ENCODE results near the gene ABCC8. TPM values are rescaled to one million over a fixed set of nuclear protein-coding genes. Genes with fewer than 3 reads are reported as not detected.

ABCC8 gene
- total RNA-seq, 1 experiment from 2014 or later, result 0.47 TPM

DNA sequence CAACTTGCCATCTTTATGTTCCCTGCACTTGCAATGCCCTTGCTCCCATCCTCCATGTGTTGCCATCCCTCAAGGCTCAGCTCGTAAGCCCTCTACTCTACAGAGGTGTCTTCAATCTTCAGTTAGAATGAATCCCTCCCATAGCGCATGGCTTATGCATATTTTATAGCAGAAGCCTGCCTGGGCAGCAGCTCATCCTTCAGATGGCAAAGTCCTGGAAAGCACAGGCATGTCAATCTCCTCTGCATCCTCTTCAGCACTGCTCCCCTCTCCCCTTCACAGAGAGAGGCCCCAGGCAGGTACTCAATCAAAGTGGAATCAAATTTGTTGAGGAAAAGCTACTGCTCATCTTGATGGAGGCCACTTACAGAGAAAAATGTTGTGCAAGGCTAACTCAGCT, 31.1 kb upstream of the ABCC8 start:
- in situ Hi-C loops (cut with HindIII; ENCODE audit: low sequenced_read_pairs), result no loop called here

DNA sequence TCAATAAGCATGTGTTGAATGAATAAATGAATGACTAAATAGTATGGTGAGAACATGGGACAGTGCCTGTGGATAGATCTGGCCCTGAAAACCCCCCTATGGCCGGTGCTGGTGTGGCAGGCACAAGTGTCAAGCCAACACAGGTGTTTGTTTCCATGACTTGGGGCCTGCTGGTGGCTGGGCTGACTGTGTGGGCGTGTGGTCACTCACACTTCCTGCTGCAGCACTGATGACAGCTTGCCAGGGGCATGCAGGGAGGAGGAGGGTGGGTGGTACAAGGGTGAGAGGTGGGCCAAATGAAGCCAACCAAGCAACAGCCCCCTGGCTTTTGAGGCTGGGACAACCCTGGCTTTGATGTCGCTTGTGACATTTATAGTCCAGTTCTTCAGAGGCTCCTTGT, 30.3 kb upstream of the ABCC8 start:
- in situ Hi-C loops (cut with HindIII; ENCODE audit: low sequenced_read_pairs), result no loop called here

More for the DNA sequence above, 31.1 kb upstream of the ABCC8 start:
- no peak for DNase-seq (ENCODE audit: low spot score)

DNA sequence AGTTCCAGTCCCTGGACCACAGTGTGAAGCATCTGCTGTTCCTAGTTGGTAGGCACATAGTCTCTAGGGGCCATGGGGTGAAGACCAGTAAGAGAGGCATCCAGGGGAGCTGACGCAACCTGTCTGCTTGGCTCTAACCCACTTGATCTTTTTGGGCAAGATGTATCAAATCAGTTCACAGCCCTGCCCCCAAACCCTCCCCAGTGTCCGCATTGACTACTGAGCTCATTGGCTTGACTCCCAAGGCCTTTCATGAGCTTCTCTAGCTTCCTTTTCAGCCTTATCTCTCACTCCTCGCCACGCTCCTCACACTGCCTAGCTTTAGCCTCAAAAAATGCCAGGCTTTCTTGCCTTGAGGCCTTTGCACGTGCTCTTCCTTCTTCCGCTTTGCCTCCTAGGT, 29.7 kb upstream of the ABCC8 start:
- DNase-seq (ENCODE audit: low spot score), result no peak
- in situ Hi-C loops (cut with HindIII; ENCODE audit: low sequenced_read_pairs), result no loop called here

More for the DNA sequence above, 30.3 kb upstream of the ABCC8 start:
- no peak for DNase-seq (ENCODE audit: low spot score)

DNA sequence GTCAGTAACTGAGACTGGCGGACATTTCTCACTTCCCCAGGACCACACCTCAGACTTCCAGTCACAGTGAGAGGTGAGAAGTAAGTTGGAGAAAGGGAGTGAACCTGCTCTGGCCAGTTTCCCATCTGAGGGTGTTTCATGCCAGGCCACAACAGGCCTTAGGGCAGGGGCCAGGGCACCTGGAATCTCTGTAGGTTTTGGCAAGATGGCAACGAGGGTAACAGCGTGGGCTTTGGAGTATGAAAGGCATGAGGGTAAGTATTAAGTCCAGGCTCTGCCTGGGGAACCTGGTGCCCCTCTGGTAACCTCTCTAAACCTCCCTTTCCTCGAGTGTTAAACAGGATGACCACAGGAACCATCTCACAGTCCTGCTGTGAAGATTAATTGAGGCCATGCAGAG, 28.5 kb upstream of the ABCC8 start:
- no peak for DNase-seq (ENCODE audit: low spot score)
- in situ Hi-C loops (cut with HindIII; ENCODE audit: low sequenced_read_pairs), result no loop called here

DNA sequence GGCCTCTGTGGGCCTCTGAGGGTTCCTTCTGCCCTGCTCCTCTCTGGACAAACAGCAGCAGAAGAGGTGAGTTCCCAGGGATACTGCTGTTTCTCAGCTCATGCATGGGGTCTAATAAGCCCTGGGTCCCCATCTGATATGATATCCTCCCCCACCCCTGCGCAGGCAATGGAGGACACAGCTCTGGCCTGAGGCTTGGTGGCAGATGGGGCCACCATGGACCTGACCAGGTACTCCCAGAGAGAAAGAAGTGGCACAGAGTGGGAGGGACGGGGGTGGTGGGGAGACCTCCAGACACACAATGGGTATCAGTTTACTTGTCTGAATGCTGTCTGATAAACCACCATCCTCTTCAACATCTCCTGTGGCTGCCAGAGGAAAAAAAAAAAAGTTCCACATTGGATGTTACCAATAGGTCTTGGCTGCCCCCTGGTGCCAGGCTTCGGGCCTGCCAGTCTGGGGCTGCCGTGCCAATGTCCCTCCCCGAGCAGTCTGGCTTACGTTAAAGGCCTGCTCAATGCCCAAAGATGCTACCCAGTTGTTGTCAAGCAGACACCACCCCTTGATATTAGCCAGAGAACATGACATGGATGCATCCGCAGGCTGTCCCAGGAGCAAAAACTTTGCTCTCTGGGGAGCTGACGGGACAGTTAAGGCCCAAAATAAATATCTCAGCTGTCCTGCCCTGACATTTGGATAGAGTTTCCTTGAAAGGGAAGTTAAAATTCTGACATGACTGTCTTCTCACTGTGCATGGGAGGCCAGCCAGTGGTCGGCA, 27.9 kb upstream of the ABCC8 start:
- in situ Hi-C loops (cut with HindIII; ENCODE audit: low sequenced_read_pairs), result no loop called here
- peak; percentile 87 for DNase-seq (ENCODE audit: low spot score)

DNA sequence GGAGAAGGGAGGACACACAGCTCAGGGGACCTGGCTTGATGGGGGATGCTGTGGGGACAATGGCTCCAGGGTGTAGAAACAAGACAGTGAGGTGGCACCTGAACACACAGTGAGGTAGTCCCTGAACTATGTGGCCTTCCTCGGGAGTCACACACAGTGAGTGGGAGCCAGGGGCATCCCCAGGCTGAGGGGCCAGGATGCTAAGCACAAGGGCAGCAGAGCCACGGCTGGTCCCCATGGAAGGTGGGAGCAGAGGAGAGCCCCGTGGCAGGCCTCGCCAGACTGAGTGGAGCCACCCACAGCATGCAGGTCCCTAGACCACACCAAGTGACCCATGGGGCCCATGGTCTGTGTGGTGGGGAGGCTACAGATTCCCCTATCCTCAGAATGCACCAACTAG, 26.0 kb upstream of the ABCC8 start:
- in situ Hi-C loops (cut with HindIII; ENCODE audit: low sequenced_read_pairs), result no loop called here
- no peak for DNase-seq (ENCODE audit: low spot score)

DNA sequence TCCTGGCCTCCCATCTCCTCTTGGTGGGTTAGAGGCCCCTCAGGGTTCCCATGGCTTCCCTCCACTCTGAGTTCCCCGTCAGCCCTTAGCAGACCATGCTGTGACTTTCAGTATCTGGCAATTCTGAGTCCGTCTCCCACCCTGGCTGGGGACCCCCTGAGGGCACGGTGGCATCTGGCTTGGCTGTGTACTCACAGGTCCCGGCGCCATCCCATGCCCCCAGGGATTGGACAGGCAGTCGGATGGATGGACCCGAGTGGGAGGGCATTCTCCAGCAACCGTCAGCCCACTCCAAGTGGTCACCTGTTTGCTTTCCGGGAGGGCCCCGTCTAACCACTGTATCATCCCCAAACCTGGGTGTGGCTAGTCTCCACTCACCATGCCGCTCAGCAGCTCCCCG, 24.0 kb upstream of the ABCC8 start:
- no peak for DNase-seq (ENCODE audit: low spot score)
- in situ Hi-C loops (cut with HindIII; ENCODE audit: low sequenced_read_pairs), result no loop called here

DNA sequence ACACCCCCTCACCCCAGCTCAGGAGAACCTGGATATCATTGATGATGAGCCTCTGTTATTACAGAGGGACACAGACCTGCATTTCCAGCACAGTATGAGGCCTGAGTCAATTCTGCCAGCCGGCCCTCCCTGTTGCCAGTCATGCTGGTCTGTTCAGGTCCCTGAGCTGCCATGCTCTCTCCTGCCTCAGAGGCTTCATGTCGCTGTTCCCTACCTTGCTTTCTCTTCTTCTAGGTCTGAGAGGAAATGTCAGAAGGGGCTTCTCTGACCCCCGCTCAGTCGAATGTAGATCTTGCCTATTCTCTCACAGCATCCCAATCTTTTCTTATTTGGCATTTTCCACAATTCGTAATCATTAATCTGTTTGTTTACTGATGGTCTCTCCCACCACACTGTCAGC, 21.8 kb upstream of the ABCC8 start:
- in situ Hi-C loops (cut with HindIII; ENCODE audit: low sequenced_read_pairs), result no loop called here

DNA sequence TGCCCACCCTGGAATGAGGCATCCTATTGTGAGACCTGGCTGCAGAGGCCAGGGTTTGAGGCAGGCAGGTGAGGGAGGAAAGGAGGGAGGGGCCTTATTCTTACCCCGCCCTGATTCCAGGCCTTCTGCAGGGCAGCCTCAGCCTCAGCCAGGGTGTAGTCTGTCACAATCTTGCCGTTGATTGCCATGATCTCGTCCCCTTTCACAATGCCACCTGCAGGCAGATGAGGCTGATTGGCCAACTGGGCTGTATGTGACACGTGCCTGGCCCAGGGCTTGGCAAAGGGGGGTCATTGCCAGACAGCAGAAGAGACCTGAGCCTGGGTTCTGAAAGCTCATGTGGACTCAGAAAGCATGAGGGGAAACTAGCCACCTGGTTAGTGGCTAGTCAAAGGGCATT, 21.4 kb upstream of the ABCC8 start:
- in situ Hi-C loops (cut with HindIII; ENCODE audit: low sequenced_read_pairs), result no loop called here
- no peak for DNase-seq (ENCODE audit: low spot score)

More for the DNA sequence above, 21.8 kb upstream of the ABCC8 start:
- peak; percentile 89 for DNase-seq (ENCODE audit: low spot score)

DNA sequence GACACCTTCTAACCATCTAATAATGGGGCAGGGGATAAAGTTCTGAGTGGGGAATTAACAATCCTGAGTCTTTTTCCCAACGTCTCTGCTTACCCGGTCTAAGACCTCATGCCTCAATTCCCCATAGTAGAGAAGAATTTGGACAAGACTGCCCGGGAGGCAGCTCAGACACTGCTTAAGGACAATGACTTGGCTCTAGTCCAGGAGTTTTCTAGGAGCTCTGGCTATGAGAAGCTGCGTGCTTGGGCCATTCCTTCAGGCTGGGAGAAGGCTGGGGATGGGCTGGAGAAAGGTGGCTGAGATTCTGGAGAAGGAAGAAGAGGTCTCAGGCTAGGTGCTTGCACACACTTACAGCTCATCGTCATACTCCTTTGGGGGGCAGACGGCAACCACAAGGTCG, 19.8 kb upstream of the ABCC8 start:
- peak; percentile 55 for DNase-seq (ENCODE audit: low spot score)
- in situ Hi-C loops (cut with HindIII; ENCODE audit: low sequenced_read_pairs), result no loop called here

DNA sequence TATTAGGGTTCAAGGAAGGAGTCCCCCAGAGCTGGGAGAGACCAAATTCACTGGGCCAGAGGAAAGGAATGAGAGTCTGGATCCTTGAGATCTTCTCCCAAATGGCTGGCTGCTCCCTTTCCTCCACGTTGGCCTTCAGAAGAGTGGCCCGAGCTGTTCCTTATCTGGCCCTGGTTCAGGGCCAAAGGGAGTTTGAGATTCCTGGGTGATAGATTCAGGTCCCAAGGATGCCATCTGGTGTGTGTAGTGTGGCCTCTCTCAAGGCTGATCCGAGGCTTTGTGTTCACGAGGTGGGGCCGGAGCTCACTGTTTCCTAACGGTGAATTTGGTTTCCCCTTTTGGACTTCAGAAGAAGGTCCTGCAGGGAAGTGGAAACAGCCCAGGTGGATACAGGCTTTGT, 17.4 kb upstream of the ABCC8 start:
- DNase-seq (ENCODE audit: low spot score), result peak; percentile 78
- in situ Hi-C loops (cut with HindIII; ENCODE audit: low sequenced_read_pairs), result no loop called here

DNA sequence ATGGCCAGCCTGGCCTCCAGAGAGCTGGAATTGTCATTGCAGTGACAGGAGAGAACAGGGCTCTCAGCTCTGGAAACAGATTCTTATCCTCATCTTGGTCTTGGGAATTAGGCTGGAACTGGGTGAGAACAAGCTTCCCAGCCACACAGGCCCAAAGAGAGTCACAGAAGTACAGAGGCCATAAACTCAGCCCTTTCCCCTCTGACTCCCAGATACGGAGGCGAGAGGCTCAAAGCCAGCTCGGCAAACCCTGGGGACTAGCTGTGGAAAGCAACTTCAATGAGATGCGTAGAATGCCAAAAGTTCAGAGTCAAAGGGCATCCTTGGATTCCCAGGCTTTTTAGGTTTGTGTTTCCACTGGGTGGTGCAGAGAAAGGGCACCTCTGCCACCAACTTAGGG, 14.3 kb upstream of the ABCC8 start:
- no peak for DNase-seq (ENCODE audit: low spot score)
- in situ Hi-C loops (cut with HindIII; ENCODE audit: low sequenced_read_pairs), result no loop called here

DNA sequence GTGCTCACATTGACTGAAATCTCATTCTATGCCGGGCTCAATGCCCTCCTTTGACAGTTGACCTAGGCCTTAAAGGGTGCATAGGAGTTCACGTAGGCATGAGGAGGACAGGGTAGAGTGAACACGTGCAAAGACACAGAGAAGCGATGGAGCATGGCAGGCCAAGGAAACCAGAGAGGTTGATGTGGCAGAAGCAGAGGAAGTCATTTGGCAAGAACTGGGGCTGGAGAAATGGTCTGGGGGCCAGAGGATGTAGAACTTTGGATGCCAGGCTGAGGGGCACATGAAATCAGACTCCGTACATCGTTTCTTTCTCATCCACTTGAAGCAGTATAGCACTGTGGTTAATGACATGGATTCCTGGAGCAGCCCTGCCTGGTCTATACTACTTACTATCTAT, 13.6 kb upstream of the ABCC8 start:
- no peak for DNase-seq (ENCODE audit: low spot score)
- in situ Hi-C loops (cut with HindIII; ENCODE audit: low sequenced_read_pairs), result no loop called here

DNA sequence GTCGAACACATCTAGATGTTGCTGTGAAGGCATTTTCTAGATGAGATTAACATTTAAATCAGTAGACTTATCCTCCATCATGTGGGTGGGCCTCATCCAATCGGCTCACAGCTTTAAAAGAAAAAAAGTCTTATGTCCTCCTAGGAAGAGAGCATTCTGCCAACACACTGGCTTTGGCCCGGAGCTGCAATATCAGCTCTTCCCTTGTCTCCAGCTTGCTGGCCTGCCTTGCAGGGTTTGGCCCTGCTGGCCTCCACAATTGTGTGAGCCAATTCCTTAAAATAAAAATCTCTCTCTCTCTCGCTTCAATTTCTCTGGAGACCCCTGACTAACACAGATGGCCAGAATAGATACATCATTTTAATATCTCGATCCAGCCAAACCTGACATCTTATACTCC, 13.1 kb upstream of the ABCC8 start:
- peak; percentile 74 for DNase-seq (ENCODE audit: low spot score)

DNA sequence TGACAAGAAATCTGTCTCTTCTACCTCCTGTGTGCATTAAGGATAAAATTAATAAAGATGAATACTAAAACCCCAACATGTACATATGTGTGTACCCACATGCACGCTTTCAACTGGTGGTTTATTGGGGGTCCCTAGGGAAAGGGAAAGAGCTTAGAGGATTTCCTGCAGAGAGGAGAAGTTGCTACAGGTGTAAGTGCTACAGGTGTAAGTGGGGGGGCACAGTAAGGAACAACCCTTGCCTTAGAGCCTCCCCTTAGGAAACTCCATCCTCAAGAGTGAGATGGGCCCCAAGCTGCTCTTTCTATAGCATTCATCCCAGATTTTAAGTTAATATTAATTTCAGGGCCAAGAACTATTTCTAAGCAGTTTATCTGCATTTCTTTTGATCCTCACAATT, 11.9 kb upstream of the ABCC8 start:
- in situ Hi-C loops (cut with HindIII; ENCODE audit: low sequenced_read_pairs), result no loop called here
- DNase-seq (ENCODE audit: low spot score), result no peak

More for the DNA sequence above, 13.1 kb upstream of the ABCC8 start:
- in situ Hi-C loops (cut with HindIII; ENCODE audit: low sequenced_read_pairs), result no loop called here

DNA sequence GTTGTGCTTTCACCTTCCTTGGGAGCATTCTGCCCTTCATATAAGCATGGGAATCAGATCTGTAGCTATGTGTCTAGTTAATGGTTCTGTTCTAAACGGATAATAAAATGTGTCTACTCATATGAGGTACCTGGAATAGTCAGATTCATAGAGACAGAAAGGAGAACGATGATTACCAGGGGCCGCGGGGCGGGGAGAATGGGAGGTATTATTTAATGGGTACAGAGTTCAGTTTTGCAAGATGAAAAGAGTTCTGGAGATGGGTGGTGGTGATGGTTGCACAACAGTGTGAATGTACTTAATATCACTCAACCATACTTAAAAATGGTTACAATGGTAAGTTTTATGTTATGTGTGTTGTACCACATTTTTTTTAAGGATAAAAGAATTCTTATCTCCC, 10.0 kb upstream of the ABCC8 start:
- DNase-seq (ENCODE audit: low spot score), result no peak
- in situ Hi-C loops (cut with HindIII; ENCODE audit: low sequenced_read_pairs), result no loop called here

DNA sequence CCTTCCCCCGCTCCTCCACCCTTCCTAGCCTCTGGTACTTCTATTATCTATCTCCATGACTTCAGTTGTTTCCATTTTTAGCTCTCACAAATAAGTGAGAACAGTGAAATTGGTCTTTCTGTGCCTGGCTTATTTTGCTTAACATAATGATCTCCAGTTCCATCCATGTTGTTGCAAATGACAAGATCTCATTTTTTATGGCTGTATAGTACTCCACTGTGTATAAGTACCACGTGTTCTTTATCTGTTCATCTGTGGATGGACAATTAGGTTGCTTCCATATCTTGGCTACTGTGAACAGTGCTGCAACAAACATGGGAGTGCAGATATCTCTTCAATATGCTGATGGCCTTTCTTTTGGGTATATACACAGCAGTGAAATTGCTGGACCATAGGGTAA, 6.9 kb upstream of the ABCC8 start:
- DNase-seq (ENCODE audit: low spot score), result no peak
- in situ Hi-C loops (cut with HindIII; ENCODE audit: low sequenced_read_pairs), result no loop called here

DNA sequence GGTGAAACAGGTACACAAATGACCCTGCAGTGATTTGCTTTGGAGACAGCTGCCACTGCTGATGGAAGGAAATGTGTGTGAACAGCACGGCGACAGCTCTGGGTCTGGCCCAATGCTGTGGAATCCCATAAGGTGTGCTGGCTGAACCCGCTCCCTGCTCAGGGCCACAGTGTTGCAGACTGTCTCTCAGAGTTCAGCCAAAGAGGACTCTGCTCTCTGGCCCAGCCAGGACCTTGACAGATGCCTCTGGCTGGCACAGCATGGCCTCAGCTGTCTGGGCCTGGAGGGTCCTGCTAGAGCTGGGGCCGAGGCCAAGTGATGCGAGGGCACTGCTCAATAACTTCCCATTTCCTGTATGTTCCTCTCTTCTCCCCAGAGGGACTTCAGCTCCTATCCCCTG, 5.3 kb upstream of the ABCC8 start:
- in situ Hi-C loops (cut with HindIII; ENCODE audit: low sequenced_read_pairs), result no loop called here

DNA sequence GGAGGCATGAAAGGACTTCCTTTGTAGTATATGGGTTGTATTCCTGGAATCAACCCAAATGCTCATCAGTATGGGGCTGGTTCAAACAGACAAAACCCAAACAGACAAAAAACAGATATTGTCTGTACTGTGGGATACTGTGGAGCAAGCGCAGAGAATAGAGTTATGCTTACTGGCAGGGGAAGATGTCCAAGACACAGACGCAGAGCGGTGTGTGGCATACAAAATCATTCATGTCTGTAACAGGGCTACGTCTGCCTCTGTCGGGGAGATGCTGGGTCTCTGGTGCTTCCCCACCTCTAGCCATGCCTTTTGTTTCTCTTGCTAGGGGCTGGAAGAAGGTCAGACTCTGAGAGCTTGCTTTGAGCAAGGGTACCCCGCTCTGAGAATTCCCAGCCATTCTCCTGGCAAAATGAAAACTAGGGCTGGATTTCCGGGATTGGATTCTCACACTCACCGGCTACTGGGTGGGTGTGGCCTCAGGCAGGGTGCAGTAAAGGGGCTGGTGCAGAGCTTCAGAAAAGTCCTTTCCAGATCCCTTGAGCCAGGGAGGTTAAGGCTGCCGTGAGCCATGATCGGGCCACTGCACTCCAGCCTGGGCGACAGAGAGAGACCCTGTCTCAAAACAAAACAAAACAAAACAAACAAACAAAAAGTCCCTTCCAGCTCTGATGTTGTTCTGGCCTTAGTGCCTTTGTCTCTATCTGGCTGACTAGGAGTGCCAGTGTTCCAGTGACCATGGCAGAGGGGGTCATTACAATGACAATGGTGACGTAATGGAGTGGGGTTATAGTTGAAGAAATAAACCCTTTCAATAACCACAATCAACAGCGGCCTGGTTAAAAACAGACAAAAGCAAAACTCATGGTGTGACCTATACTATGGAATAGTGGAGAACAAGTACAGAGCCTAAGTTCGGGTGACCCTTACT, 2.9 kb upstream of the ABCC8 start:
- in situ Hi-C loops (cut with HindIII; ENCODE audit: low sequenced_read_pairs), result no loop called here

More for the DNA sequence above, 5.3 kb upstream of the ABCC8 start:
- DNase-seq (ENCODE audit: low spot score), result no peak

DNA sequence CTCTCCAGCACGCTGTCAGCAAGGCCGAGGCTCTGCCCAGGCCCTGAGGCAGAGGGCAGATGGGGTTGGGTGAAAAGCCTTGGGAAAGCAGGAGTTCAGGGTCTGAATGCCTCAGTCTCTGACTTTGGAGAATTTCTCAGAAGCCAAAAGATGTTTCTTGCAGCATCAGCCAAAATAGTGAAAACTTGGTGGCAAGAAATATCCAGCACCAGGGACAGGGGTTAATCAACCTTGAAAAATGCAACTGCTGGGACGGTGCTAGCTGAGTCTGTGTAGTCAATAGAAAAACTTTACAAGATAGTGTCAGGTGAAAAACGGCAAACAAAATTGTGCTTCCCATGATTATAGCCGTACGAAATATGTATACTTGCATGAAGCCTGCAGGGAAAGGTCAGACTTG, 1.4 kb upstream of the ABCC8 start:
- in situ Hi-C loops (cut with HindIII; ENCODE audit: low sequenced_read_pairs), result no loop called here
- no peak for DNase-seq (ENCODE audit: low spot score)

More for the DNA sequence above, 2.9 kb upstream of the ABCC8 start:
- peak; percentile 87 for DNase-seq (ENCODE audit: low spot score)

Data from G401 (cell line).